HG03103 (cell line): ENCODE measurements around the gene CACNA1H.

ENCODE experiments used
- ATAC-seq: cut with Tn5 transposase; IDR thresholded peaks from one replicate; pipeline ENCODE4 v1.9.1; 2021; ENCODE audit warnings: low read depth; ENCODE audit not compliant: unreplicated experiment

CACNA1H gene

GRCh38 chr16:1206326-1206725 lies 53.4 kb downstream of the CACNA1H start:
- ATAC-seq: no peak

DNA sequence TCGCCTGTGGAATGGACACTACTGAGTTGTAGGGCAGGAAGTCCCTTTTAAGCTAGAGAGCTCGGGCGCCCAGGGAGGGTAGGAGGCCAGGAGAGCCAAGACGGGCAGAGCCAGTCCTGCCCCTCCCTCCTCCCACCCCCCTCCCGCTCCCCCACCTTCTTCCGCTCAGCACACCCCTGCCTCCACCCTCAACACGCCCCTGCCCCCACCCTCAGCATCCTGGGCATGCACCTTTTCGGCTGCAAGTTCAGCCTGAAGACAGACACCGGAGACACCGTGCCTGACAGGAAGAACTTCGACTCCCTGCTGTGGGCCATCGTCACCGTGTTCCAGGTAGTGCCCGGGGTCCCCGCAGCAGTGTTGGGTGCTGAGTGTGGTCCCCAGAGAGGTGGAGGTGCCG lies 53.9 kb downstream of the CACNA1H start:
- no peak for ATAC-seq

- ATAC-seq: no peak
Measured at GRCh38 chr16:1208239-1208830, 55.4 kb downstream of the CACNA1H start.

- no peak for ATAC-seq
Measured at GRCh38 chr16:1209081-1209480, 56.2 kb downstream of the CACNA1H start.

DNA sequence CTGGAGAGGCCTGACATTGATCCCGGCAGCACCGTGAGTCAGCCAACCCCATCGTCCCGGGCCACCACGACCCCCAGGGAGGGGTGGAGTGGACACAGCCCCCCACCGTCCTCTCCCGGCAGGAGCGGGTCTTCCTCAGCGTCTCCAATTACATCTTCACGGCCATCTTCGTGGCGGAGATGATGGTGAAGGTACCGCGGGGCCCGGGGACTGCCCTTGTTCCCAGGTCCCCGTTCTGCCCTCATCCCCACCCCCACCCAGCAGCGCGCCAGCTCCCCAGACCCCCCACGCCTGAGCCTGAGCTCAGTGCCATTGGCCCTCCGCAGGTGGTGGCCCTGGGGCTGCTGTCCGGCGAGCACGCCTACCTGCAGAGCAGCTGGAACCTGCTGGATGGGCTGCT lies 57.6 kb downstream of the CACNA1H start:
- no peak for ATAC-seq

DNA sequence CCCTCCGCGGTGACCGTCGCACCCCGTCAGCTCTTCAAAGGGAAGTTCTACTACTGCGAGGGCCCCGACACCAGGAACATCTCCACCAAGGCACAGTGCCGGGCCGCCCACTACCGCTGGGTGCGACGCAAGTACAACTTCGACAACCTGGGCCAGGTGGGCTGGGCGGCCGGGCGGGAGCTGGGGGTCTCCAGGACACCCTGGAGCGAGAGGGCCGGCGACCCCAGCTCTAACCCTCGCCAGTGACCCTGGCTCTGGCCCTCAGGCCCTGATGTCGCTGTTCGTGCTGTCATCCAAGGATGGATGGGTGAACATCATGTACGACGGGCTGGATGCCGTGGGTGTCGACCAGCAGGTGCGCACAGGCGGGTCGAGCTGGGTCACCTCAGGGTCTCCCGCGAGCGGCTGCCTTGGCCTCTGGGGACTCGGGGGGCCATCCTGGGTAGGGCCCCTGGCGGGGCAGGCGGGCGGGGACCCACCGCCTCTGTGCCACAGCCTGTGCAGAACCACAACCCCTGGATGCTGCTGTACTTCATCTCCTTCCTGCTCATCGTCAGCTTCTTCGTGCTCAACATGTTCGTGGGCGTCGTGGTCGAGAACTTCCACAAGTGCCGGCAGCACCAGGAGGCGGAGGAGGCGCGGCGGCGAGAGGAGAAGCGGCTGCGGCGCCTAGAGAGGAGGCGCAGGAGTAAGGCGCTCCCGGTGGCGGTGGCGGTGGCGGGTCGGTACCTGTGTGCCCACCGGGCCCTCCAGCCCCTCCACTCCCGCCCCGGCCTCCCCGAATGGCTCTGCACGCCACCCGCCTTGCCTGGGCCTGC lies 58.8 kb downstream of the CACNA1H start:
- no peak for ATAC-seq

GRCh38 chr16:1212616-1213194 lies 59.8 kb downstream of the CACNA1H start:
- ATAC-seq: no peak

DNA sequence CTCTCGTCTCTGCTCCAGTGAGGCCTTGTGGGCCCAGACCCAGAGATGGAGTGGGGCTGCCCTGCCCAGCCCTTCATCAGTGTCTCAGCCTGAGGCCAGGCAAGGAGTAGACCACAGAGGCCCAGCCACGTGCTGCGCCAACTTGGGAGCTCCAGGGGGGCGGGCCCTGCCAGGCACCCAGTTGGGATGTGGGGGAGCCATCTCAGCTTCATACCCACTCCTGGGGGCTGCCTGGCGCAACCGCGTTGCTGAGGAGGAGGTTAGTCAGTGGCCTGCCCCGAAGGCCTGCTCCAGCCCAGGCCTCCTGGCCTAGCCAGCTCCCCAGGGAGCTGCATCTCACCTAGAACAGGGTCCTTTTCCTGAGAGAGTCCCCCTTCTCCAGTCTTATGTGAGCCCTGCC lies 60.3 kb downstream of the CACNA1H start:
- no peak for ATAC-seq

- ATAC-seq: no peak
Measured at GRCh38 chr16:1213796-1214372, 61.0 kb downstream of the CACNA1H start.

- no peak for ATAC-seq
Measured at GRCh38 chr16:1214719-1215118, 61.8 kb downstream of the CACNA1H start.

DNA sequence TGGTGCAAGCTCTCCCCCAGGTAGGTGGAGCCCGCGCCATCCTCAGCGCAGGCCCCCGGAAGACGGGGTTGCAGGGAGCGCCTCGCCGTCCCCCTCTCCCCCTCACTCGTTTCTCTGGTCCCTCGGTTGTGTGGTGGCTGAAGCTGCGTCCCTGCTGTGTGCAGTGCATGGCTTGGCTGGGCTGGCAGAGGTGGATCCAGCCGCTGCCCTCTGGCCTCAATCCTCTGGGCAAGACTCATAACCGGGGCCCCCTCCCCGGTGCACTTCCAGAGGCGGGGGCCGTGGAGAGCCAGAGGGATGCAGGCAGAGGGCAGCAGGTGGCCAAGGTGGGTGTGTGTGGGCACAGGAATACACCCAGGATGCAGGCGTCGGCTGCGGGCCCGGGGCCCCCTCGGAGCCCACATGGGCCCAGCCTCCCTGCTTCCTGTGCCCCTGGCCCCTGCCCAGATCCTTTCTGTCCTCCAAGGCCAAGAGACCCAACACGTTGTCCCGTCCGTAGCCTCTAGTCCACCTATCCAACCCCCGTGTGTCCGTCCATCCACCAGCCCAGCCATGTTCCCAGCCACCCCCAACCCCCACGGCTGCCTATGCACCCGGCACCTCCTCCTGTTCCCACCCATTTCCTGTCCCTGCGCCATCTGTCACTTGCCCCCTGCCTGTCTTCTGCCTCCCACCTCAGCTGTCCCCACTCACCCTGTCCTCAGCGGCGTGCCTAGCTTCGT lies 62.8 kb downstream of the CACNA1H start:
- ATAC-seq: no peak

- no peak for ATAC-seq
Measured at GRCh38 chr16:1216296-1216619, 63.4 kb downstream of the CACNA1H start.

- ATAC-seq: no peak
Measured at GRCh38 chr16:1216681-1217400, 63.9 kb downstream of the CACNA1H start.

DNA sequence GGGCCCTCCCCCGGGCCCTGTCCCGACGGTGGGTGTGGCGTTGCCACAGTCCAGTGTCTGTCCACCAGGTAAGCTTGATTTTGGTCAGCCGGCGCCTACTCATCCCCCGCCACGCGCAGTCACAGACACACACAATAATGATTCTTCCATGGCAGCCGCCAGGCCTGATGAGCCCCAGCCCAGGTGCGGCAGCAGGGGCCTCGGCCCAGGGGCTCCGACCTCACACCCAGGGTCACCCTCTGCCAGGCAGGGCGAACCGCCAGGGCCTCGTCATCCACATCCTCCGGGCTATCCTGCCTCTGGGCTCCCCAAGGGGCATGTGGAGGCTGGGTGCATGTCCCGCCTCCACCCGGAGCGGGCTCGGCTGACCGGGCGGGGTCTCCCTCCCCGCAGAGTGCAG lies 64.6 kb downstream of the CACNA1H start:
- ATAC-seq: no peak

DNA sequence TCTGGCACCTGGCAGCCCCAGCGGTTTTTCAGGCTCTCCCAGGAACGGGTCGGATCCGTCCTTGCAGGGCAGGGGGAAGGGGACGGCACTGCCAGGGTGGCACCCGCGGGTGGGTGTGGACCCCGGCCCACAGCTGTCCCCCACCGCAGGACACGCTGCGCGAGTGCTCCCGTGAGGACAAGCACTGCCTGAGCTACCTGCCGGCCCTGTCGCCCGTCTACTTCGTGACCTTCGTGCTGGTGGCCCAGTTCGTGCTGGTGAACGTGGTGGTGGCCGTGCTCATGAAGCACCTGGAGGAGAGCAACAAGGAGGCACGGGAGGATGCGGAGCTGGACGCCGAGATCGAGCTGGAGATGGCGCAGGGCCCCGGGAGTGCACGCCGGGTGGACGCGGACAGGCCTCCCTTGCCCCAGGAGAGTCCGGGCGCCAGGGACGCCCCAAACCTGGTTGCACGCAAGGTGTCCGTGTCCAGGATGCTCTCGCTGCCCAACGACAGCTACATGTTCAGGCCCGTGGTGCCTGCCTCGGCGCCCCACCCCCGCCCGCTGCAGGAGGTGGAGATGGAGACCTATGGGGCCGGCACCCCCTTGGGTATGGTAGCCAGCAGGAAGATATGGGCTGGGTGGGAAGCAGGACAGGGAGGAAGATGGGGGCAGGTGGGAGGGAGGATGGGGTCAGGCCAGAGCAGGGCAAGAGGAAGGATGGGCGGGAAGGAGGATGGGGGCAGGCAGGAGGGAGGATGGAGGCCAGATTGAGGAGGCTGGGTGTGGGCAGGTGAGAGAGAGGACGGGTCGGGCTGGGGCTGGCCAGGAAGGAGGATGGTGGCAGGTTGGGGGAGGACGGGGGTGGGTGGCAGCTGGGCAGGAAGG lies 65.4 kb downstream of the CACNA1H start:
- ATAC-seq: no peak

GRCh38 chr16:1218930-1219611 lies 66.2 kb downstream of the CACNA1H start:
- ATAC-seq: no peak

GRCh38 chr16:1220098-1220728 lies 67.3 kb downstream of the CACNA1H start:
- ATAC-seq: no peak

DNA sequence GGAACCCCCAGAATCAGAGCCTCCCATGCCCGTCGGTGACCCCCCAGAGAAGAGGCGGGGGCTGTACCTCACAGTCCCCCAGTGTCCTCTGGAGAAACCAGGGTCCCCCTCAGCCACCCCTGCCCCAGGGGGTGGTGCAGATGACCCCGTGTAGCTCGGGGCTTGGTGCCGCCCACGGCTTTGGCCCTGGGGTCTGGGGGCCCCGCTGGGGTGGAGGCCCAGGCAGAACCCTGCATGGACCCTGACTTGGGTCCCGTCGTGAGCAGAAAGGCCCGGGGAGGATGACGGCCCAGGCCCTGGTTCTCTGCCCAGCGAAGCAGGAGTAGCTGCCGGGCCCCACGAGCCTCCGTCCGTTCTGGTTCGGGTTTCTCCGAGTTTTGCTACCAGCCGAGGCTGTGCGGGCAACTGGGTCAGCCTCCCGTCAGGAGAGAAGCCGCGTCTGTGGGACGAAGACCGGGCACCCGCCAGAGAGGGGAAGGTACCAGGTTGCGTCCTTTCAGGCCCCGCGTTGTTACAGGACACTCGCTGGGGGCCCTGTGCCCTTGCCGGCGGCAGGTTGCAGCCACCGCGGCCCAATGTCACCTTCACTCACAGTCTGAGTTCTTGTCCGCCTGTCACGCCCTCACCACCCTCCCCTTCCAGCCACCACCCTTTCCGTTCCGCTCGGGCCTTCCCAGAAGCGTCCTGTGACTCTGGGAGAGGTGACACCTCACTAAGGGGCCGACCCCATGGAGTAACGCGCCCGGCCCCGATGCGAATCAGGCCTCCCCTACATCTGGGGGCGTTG lies 68.1 kb downstream of the CACNA1H start:
- no peak for ATAC-seq
